Neural progenitor cell (in vitro differentiated cells): ENCODE results near the gene TOMM40. TPM values are rescaled to one million over a fixed set of nuclear protein-coding genes. Genes with fewer than 3 reads are reported as not detected.

Experiments used
- DNase-seq: peaks from one replicate; pipeline ENCODE4 v3.0.0-alpha.2; 2016; ENCODE audit warnings: low spot score
- H2AFZ ChIP-seq: fragments of 200-600 bp; sonication (generic); replicated peaks from 2 replicates; pipeline ENCODE4 v1.6.1; 2016; ENCODE audit warnings: antibody characterized with exemption
- H3F3A ChIP-seq: fragments of 200-600 bp; sonication (generic); 2 replicates; pipeline ENCODE4 v1.6.1; 2016; ENCODE audit warnings: antibody characterized with exemption, low read depth
- H3K27ac ChIP-seq: fragments of 200-600 bp; sonication (generic); 2 replicates; pipeline ENCODE4 v1.5.1; 2016; ENCODE audit warnings: mild to moderate bottlenecking
- H3K27me3 ChIP-seq: fragments of 200-600 bp; sonication (generic); 2 replicates; pipeline ENCODE4 v1.6.1; 2016; ENCODE audit warnings: mild to moderate bottlenecking, moderate library complexity
- H3K36me3 ChIP-seq: fragments of 200-600 bp; sonication (generic); 2 replicates; pipeline ENCODE4 v1.5.1; 2016
- H3K4me1 ChIP-seq: fragments of 200-600 bp; sonication (generic); 2 replicates; pipeline ENCODE4 v1.6.1; 2016; ENCODE audit warnings: mixed run types
- H3K4me2 ChIP-seq: fragments of 200-600 bp; sonication (generic); 2 replicates; pipeline ENCODE4 v1.6.1; 2016
- H3K4me3 ChIP-seq: fragments of 200-600 bp; sonication (generic); 2 replicates; pipeline ENCODE4 v1.5.1; 2016
- H3K79me2 ChIP-seq: fragments of 200-600 bp; sonication (generic); 2 replicates; pipeline ENCODE4 v1.6.1; 2016; ENCODE audit warnings: low read depth
- H3K9ac ChIP-seq: fragments of 200-600 bp; sonication (generic); 2 replicates; pipeline ENCODE4 v1.6.1; 2016
- H3K9me3 ChIP-seq: fragments of 200-600 bp; sonication (generic); 2 replicates; pipeline ENCODE4 v1.5.1; 2016; ENCODE audit warnings: low read depth
- H4K20me1 ChIP-seq: fragments of 200-600 bp; sonication (generic); 2 replicates; pipeline ENCODE4 v1.6.1; 2016; ENCODE audit warnings: low read depth
- H3K27ac Mint-ChIP-seq: 3 replicates; pipeline ENCODE4 v1.8.0; 2021; ENCODE audit warnings: mixed read lengths
- H3K27me3 Mint-ChIP-seq: 2 replicates; pipeline ENCODE4 v1.8.0; 2022; ENCODE audit warnings: low read depth, mild to moderate bottlenecking, inconsistent platforms, moderate library complexity, mixed read lengths; ENCODE audit not compliant: insufficient read depth
- H3K36me3 Mint-ChIP-seq: 3 replicates; pipeline ENCODE4 v1.8.0; 2021; ENCODE audit warnings: mixed read lengths
- H3K4me1 Mint-ChIP-seq: 3 replicates; pipeline ENCODE4 v1.8.0; 2021; ENCODE audit warnings: mixed read lengths
- H3K4me3 Mint-ChIP-seq: 3 replicates; pipeline ENCODE4 v1.8.0; 2021; ENCODE audit warnings: mild to moderate bottlenecking, moderate library complexity, mixed read lengths
- H3K9me3 Mint-ChIP-seq: 3 replicates; pipeline ENCODE4 v1.8.0; 2020; ENCODE audit warnings: mixed read lengths
- CTCF ChIP-seq: fragments of 200-600 bp; sonication (generic); IDR thresholded peaks from 2 replicates; pipeline ENCODE4 v1.5.1; 2017; ENCODE audit warnings: antibody characterized with exemption, mild to moderate bottlenecking
- EZH2 ChIP-seq: fragments of 200-600 bp; sonication (generic); IDR thresholded peaks from 2 replicates; pipeline ENCODE4 v1.6.1; 2017; ENCODE audit warnings: antibody characterized with exemption, mild to moderate bottlenecking, moderate library complexity
- EZH2phosphoT487 ChIP-seq: fragments of 200-600 bp; sonication (generic); IDR thresholded peaks from 2 replicates; pipeline ENCODE4 v1.6.1; 2017; ENCODE audit warnings: antibody characterized with exemption
- total RNA-seq: library from RNA; depleted of rRNA; stranded (reverse); fragments of >200 nt; gene quantifications from 2 replicates; pipeline ENCODE4 v1.2.3, GENCODE V29; 2015; ENCODE audit warnings: low replicate concordance

The TOMM40 gene
- total RNA-seq, 1 donor from 2014 or later: 30.1 TPM

- H3K9ac ChIP-seq: no peak overlapping the region
- DNase-seq: no peak
- H3K9me3 ChIP-seq: no peaks in the 10 kb centered on the region
- H3K4me2 ChIP-seq: no peak overlapping the region
- Mint-ChIP-seq H3K36me3 (no peaks in the 10 kb centered on the region), H3K27me3 (peaks cover 12% of the 10 kb centered on the region), H3K4me1 (peaks cover 9% of the 10 kb centered on the region), H3K9me3 (no peaks in the 10 kb centered on the region), H3K27ac (no peak overlapping the region), H3K4me3 (no peak overlapping the region)
- H3K4me3 ChIP-seq: no peak overlapping the region
- no peaks in the 10 kb centered on the region for H3K27me3 ChIP-seq
- TF ChIP-seq EZH2phosphoT487: no peak
- no peak for TF ChIP-seq CTCF
- no peak for TF ChIP-seq EZH2
- H4K20me1 ChIP-seq: no peaks in the 10 kb centered on the region
- H3K27ac ChIP-seq: no peak overlapping the region
- H3K79me2 ChIP-seq: no peaks in the 10 kb centered on the region
- no peak overlapping the region for H2AFZ ChIP-seq
- no peaks in the 10 kb centered on the region for H3K4me1 ChIP-seq
- no peaks in the 10 kb centered on the region for H3F3A ChIP-seq
- H3K36me3 ChIP-seq: no peaks in the 10 kb centered on the region
Measured at GRCh38 chr19:44931541-44931940, 40.5 kb downstream of the TOMM40 start.

- peaks cover 4% of the 10 kb centered on the region for H3K4me1 Mint-ChIP-seq
- H3K4me1 ChIP-seq: no peaks in the 10 kb centered on the region
- no peak for TF ChIP-seq EZH2
- no peak for TF ChIP-seq CTCF
- TF ChIP-seq EZH2phosphoT487: no peak
Measured at GRCh38 chr19:44939668-44940067, 48.6 kb downstream of the TOMM40 start.

GRCh38 chr19:44942067-44942571 is 51.1 kb downstream of the TOMM40 start, which contains the start of gene APOC4:
TSS of gene APOC4 (plus strand) at chr19:44942237. CDS start at chr19:44942278, 41 bp downstream.
- Histone ChIP-seq H3K4me3 (no peak within 1 kb of the TSS), H3K4me2 (no peak within 1 kb of the TSS), H3K27ac (no peak within 1 kb of the TSS), H3K27me3 (no peaks in the 10 kb centered on the region), H4K20me1 (no peaks in the 10 kb centered on the region), H3K36me3 (no peaks in the 10 kb centered on the region), H3K79me2 (no peaks in the 10 kb centered on the region), H3F3A (no peaks in the 10 kb centered on the region), H3K9me3 (no peaks in the 10 kb centered on the region), H2AFZ (no peak within 1 kb of the TSS), H3K9ac (no peak within 1 kb of the TSS), H3K4me1 (no peaks in the 10 kb centered on the region)
- Mint-ChIP-seq H3K27ac (no peak within 1 kb of the TSS), H3K4me1 (no peaks in the 10 kb centered on the region), H3K4me3 (no peak within 1 kb of the TSS), H3K36me3 (no peaks in the 10 kb centered on the region), H3K27me3 (peaks cover 4% of the 10 kb centered on the region), H3K9me3 (no peaks in the 10 kb centered on the region)
- no peak for DNase-seq
- TF ChIP-seq CTCF (no peak), EZH2 (no peak), EZH2phosphoT487 (no peak)

More at GRCh38 chr19:44939668-44940067, 48.6 kb downstream of the TOMM40 start:
- Histone ChIP-seq H3K4me2 (no peak overlapping the region), H3K36me3 (no peaks in the 10 kb centered on the region), H3K9me3 (no peaks in the 10 kb centered on the region), H4K20me1 (no peaks in the 10 kb centered on the region), H3K27me3 (no peaks in the 10 kb centered on the region), H3F3A (no peaks in the 10 kb centered on the region), H3K79me2 (no peaks in the 10 kb centered on the region), H3K4me3 (no peak overlapping the region), H3K27ac (no peak overlapping the region), H3K9ac (no peak overlapping the region), H2AFZ (no peak overlapping the region)
- Mint-ChIP-seq H3K9me3 (no peaks in the 10 kb centered on the region), H3K27ac (no peak overlapping the region), H3K36me3 (no peaks in the 10 kb centered on the region), H3K27me3 (peaks cover 7% of the 10 kb centered on the region), H3K4me3 (no peak overlapping the region)
- DNase-seq: no peak
